ELF-1 (cell line): ENCODE results near the gene TMEM238L.
A peak's percentile ranks its signal among the peaks of the same experiment; 100 is the strongest.
"Not testable (repeated sequence)": the region's sequence is repeated elsewhere in the genome, so short reads cannot be mapped to it uniquely, and the experiment has no call there.

ENCODE experiments used
- DNase-seq: peaks from one replicate; pipeline ENCODE4 v3.0.0-alpha.2; 2016; ENCODE audit warnings: low read depth, low spot score

TMEM238L gene

GRCh38 chr17:10803830-10804475, at the start of gene TMEM238L:
Gene TMEM238L, minus strand, starts transcription at chr17:10804099. Its CDS starts 136 bp downstream, at chr17:10803963.
- no peak for DNase-seq

- not testable (repeated sequence) for DNase-seq
These were observed 42.7 kb upstream of the TMEM238L start for GRCh38 chr17:10846636-10847035.

DNA sequence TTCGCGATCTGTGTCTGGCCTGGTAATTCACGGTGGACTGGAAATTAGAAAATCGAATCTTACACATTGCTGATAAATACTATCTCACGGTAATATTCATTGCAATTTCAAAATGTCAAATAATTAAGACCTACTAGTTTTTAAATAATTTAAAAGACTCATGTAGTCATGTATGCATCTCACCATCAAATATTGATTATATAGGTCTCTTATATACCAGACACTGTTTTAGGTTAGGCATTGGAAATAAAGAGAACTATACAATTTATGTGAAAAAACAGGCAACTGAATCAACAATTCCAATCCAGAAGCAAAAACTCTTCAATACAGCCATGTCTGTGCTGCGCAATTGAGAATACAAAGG, 41.5 kb upstream of the TMEM238L start:
- DNase-seq: no peak

GRCh38 chr17:10844621-10845387, 40.9 kb upstream of the TMEM238L start:
- peak; percentile 69 for DNase-seq

GRCh38 chr17:10843811-10844210, 39.9 kb upstream of the TMEM238L start:
- peak; percentile 14 for DNase-seq

DNA sequence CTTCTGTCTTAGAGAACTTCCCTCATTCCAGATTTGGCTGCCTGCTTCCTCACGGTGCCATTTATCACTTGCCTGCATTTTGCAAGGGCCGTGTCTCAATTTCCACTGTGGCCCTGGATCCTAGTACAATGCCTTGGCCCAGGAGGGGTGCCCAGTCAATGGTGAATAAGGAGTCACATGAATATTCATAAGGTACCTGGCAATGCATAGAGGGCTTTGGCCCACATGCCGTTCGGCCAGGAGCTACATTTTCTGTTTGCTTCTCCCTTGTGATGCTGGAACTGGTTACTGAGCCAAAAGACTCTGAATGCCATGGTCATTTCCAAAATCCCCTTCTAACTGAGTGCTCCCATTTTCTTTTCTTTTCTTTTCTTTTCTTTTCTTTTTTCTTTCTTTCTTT, 38.8 kb upstream of the TMEM238L start:
- no peak for DNase-seq

GRCh38 chr17:10838682-10839081, 34.8 kb upstream of the TMEM238L start:
- no peak for DNase-seq

- DNase-seq: no peak
These were observed 34.0 kb upstream of the TMEM238L start, which contains the start of gene PIRT for GRCh38 chr17:10837921-10838320. Gene PIRT, minus strand, starts transcription at chr17:10838087. Its CDS starts 12,442 bp downstream, at chr17:10825645.

GRCh38 chr17:10836966-10837590, 33.2 kb upstream of the TMEM238L start:
- no peak for DNase-seq

- no peak for DNase-seq
These were observed 32.2 kb upstream of the TMEM238L start for GRCh38 chr17:10836145-10836544.

DNA sequence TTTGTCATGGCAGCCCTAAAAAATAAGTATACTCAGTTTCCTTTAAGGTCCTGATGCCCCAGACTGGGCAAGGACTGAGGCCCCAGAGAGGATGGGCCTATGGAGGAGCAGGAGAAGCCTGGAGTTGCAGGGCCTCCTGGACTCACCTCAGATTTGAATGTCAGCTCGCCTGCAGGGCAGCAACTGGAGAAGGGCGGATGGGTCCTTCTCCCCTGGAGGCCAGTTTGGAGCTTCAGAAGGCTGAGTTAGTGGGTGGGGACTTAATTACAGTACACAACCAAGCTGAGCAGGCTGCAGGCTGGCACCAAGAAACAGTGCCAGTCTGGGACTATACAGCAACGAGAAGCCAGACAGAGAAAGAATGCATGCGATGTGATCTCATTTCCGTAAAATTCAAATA, 27.8 kb upstream of the TMEM238L start:
- peak; percentile 14 for DNase-seq

- DNase-seq: no peak
These were observed 24.1 kb upstream of the TMEM238L start for GRCh38 chr17:10827898-10828552.

- no peak for DNase-seq
These were observed 21.0 kb upstream of the TMEM238L start for GRCh38 chr17:10824874-10825273.

- DNase-seq: no peak
These were observed 17.9 kb upstream of the TMEM238L start for GRCh38 chr17:10821770-10822169.

DNA sequence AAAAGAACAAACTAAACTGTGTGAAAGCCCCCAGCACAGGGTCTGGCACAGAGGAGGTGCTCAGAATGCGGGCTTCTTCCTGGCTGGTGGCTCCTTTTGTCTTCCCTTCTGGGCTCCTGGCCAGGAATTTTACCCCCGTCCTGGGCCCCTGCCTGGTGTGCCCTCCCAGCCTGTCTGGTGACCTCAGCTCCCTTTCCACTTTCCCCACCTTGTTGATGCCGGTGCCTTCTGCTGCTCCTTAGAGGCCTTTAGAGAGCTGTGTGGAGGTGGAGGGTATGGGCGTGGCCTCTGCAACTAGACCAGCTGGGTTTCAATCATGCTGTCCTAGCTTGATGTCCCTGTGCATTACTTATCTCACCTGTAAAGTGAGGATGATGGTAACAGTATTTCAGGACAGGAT, 17.2 kb upstream of the TMEM238L start:
- peak; percentile 12 for DNase-seq

GRCh38 chr17:10815319-10815718, 11.4 kb upstream of the TMEM238L start:
- no peak for DNase-seq

DNA sequence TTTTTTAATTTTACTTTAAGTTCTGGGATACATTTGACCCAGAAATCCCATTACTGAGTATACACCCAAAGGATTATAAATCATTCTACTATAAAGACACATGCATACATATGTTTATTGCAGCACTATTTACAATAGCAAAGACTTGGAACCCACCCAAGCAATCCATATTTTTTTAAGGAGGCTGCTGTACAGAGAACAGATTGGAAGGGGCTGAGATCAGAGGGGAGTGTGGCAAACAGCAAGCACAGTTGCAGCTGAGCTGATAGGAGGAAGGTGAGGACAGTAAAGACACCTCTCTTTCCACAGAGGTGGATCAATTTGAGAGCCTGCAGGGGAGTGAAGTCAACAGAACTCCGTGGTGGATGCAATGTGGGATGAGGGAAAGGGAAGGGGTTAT, 10.2 kb upstream of the TMEM238L start:
- no peak for DNase-seq

DNA sequence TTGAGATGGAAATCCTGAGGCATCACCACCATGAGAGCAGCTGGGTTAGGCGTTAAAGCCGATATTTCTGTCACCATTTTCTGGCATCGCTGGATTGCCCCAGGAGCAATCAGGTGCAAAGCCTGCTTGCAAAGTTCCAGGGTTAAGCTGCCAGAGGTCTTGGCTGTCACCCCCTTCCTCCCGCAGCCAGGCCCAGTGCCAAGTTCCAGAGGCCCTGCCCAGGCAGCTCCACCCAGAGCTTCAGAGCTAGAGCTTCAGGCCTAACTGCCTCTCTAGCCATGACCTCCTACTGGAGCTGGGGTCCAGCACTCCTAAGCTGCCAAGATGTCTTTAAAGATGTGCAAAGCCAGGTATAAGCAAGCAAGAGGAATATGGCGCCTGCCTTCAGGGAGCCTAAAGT, 8.8 kb upstream of the TMEM238L start:
- no peak for DNase-seq

DNA sequence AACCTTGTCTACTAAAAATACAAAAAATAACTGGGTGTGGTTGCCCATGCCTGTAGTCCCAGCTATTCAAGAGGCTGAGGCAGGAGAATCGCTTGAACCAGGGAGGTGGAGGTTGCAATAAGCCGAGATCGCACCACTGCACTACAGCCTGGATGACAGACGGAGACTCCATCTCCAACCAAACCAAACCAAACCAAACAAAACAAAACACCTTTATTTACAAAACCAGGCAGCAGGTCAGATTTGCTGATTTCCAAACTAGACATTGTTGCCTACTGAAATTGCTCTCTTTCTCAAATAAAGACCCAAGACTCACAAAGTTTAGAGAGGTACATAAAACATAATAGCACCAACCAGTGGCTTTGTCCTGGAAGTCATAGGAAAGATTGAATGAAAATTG, 5.7 kb upstream of the TMEM238L start:
- DNase-seq: no peak

DNA sequence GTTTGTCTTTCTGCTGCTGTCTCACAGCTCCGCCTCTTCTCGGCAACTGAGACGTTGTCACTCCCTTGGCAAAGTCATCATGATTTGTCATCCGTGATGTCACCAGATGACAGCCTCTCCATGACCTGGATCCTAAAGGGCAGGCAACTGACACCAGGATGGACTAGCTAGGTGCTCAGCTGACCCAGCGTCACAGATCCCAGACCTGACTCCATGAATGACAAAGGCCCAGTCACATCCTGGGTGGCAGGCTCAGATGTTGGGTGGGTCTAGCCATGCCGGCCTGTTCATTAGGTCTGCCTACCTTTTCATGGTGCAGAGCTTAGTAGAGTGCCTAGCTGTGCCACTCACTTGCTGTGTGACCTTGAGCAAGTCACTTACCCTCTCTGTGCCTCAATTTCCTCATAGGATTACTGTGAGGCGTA, 3.8 kb upstream of the TMEM238L start:
- DNase-seq: peak; percentile 12

DNA sequence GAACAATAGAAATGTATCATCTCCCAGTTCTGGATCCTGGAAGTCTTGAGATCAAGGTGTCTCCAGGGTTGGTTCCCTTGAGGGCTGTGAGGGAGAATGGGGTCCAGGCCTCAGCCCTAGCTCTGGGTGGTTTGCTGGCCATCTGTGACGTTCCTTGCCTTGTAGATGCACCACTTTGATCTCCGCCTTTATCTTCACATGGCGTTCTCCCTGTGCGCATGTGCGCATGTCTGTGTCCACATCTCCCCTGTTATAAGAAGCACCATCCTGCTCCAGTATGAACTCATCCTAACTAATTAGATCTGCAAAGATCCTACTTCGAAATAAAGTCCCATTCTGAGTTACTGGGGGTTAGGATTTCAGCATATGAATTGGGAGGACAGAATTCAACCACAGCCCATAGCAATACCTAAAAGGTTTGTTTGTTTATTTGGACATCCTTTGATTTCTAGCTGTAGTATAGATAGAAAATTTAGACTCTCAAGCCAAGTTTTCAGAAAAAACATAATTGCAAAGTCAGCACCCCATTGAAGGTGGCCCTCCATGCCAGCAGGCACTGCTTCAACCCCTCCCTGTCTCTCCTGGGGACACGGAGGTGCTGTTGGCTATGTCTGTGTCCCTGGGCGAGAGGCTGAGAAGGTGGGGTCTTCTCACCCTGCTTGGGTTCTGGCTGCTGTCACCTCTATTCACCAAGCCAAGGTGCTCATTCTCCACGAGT, 2.8 kb upstream of the TMEM238L start:
- DNase-seq: no peak

- no peak for DNase-seq
These were observed 2.0 kb upstream of the TMEM238L start for GRCh38 chr17:10805911-10806310.
